WTC11 (cell line): ENCODE data around the gene C17orf114.

ENCODE experiments used
- CBFB ChIP-seq: sonication (generic); formaldehyde crosslinking; IDR thresholded peaks from 2 replicates; pipeline ENCODE4 v1.8.1; 2022; ENCODE audit warnings: mild to moderate bottlenecking, low read depth, missing genetic modification reagents
- CREB1 ChIP-seq: sonication (generic); formaldehyde crosslinking; IDR thresholded peaks from 2 replicates; pipeline ENCODE4 v1.8.0; 2023; ENCODE audit warnings: mild to moderate bottlenecking, missing genetic modification reagents
- ESRRA ChIP-seq: sonication (generic); formaldehyde crosslinking; IDR thresholded peaks from 2 replicates; pipeline ENCODE4 v1.8.1; 2022; ENCODE audit warnings: mild to moderate bottlenecking, missing genetic modification reagents, borderline replicate concordance
- IRF2 ChIP-seq: sonication (generic); formaldehyde crosslinking; IDR thresholded peaks from 2 replicates; pipeline ENCODE4 v1.8.0; 2022; ENCODE audit warnings: low read depth, missing genetic modification reagents, borderline replicate concordance
- RELA ChIP-seq: sonication (generic); formaldehyde crosslinking; IDR thresholded peaks from 2 replicates; pipeline ENCODE4 v1.8.1; 2022; ENCODE audit warnings: missing genetic modification reagents, mild to moderate bottlenecking, borderline replicate concordance
- TEAD4 ChIP-seq: sonication (generic); formaldehyde crosslinking; IDR thresholded peaks from 2 replicates; pipeline ENCODE4 v1.8.0; 2022; ENCODE audit warnings: mild to moderate bottlenecking, missing genetic modification reagents
- TF ChIP-seq, protein P1 (sequence below): sonication (generic); formaldehyde crosslinking; IDR thresholded peaks from 2 replicates; pipeline ENCODE4 v1.8.0; 2023; ENCODE audit warnings: missing genetic modification reagents, mild to moderate bottlenecking, borderline replicate concordance
- TF ChIP-seq, protein P2 (sequence below): fragments of 200-600 bp; IDR thresholded peaks from 2 replicates; pipeline ENCODE4 v1.8.0; 2022; ENCODE audit warnings: antibody characterized with exemption
- TF ChIP-seq, protein P3 (sequence below): sonication (generic); formaldehyde crosslinking; IDR thresholded peaks from 2 replicates; pipeline ENCODE4 v1.8.0; 2022; ENCODE audit warnings: mild to moderate bottlenecking, missing genetic modification reagents
- TF ChIP-seq, protein P4 (sequence below): sonication (generic); formaldehyde crosslinking; IDR thresholded peaks from 2 replicates; pipeline ENCODE4 v1.8.1; 2022; ENCODE audit warnings: low read depth, missing genetic modification reagents, borderline replicate concordance
- TF ChIP-seq, protein P5 (sequence below): sonication (generic); formaldehyde crosslinking; IDR thresholded peaks from 2 replicates; pipeline ENCODE4 v1.8.1; 2022; ENCODE audit warnings: mild to moderate bottlenecking, moderate library complexity, missing genetic modification reagents
- TF ChIP-seq, protein P6 (sequence below): sonication (generic); formaldehyde crosslinking; IDR thresholded peaks from 2 replicates; pipeline ENCODE4 v1.8.0; 2022; ENCODE audit warnings: mild to moderate bottlenecking, missing genetic modification reagents
- TF ChIP-seq, protein P7 (sequence below): sonication (generic); formaldehyde crosslinking; IDR thresholded peaks from 2 replicates; pipeline ENCODE4 v1.8.1; 2023; ENCODE audit warnings: mild to moderate bottlenecking, missing genetic modification reagents, moderate library complexity

DNA sequence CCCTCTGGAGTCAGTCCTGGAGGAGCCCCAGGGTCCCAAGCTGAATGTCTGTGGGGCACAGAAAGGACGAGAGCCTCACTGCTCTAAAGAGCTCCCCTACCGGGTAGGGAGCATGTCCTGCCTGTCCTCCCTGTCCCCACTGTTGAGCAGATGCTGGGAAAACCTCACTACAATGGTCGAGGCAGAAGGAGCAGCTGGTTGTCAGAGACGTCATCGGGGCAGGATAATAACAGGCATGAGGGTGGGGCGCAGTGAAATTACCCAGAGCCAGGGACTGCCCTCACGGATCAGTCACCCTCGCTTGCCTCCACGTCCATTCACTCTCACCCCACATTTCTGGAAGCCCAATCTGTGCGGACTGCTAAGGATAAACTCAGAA is 29.9 kb downstream of the C17orf114 start:
- TF ChIP-seq, protein P1, sequence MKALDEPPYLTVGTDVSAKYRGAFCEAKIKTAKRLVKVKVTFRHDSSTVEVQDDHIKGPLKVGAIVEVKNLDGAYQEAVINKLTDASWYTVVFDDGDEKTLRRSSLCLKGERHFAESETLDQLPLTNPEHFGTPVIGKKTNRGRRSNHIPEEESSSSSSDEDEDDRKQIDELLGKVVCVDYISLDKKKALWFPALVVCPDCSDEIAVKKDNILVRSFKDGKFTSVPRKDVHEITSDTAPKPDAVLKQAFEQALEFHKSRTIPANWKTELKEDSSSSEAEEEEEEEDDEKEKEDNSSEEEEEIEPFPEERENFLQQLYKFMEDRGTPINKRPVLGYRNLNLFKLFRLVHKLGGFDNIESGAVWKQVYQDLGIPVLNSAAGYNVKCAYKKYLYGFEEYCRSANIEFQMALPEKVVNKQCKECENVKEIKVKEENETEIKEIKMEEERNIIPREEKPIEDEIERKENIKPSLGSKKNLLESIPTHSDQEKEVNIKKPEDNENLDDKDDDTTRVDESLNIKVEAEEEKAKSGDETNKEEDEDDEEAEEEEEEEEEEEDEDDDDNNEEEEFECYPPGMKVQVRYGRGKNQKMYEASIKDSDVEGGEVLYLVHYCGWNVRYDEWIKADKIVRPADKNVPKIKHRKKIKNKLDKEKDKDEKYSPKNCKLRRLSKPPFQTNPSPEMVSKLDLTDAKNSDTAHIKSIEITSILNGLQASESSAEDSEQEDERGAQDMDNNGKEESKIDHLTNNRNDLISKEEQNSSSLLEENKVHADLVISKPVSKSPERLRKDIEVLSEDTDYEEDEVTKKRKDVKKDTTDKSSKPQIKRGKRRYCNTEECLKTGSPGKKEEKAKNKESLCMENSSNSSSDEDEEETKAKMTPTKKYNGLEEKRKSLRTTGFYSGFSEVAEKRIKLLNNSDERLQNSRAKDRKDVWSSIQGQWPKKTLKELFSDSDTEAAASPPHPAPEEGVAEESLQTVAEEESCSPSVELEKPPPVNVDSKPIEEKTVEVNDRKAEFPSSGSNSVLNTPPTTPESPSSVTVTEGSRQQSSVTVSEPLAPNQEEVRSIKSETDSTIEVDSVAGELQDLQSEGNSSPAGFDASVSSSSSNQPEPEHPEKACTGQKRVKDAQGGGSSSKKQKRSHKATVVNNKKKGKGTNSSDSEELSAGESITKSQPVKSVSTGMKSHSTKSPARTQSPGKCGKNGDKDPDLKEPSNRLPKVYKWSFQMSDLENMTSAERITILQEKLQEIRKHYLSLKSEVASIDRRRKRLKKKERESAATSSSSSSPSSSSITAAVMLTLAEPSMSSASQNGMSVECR (CRISPR knock-in tag), result no peak
- TF ChIP-seq, protein P2, sequence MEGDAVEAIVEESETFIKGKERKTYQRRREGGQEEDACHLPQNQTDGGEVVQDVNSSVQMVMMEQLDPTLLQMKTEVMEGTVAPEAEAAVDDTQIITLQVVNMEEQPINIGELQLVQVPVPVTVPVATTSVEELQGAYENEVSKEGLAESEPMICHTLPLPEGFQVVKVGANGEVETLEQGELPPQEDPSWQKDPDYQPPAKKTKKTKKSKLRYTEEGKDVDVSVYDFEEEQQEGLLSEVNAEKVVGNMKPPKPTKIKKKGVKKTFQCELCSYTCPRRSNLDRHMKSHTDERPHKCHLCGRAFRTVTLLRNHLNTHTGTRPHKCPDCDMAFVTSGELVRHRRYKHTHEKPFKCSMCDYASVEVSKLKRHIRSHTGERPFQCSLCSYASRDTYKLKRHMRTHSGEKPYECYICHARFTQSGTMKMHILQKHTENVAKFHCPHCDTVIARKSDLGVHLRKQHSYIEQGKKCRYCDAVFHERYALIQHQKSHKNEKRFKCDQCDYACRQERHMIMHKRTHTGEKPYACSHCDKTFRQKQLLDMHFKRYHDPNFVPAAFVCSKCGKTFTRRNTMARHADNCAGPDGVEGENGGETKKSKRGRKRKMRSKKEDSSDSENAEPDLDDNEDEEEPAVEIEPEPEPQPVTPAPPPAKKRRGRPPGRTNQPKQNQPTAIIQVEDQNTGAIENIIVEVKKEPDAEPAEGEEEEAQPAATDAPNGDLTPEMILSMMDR, result no peak
- TF ChIP-seq, protein P3, sequence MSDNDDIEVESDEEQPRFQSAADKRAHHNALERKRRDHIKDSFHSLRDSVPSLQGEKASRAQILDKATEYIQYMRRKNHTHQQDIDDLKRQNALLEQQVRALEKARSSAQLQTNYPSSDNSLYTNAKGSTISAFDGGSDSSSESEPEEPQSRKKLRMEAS, result no peak
- TF ChIP-seq IRF2 (no peak), RELA (CRISPR knock-in tag) (no peak), ESRRA (CRISPR knock-in tag) (no peak), TEAD4 (CRISPR knock-in tag) (no peak), CBFB (CRISPR knock-in tag) (no peak), CREB1 (CRISPR knock-in tag) (no peak)
- TF ChIP-seq, protein P4, sequence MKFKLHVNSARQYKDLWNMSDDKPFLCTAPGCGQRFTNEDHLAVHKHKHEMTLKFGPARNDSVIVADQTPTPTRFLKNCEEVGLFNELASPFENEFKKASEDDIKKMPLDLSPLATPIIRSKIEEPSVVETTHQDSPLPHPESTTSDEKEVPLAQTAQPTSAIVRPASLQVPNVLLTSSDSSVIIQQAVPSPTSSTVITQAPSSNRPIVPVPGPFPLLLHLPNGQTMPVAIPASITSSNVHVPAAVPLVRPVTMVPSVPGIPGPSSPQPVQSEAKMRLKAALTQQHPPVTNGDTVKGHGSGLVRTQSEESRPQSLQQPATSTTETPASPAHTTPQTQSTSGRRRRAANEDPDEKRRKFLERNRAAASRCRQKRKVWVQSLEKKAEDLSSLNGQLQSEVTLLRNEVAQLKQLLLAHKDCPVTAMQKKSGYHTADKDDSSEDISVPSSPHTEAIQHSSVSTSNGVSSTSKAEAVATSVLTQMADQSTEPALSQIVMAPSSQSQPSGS (CRISPR knock-in tag), result no peak
- TF ChIP-seq, protein P5, sequence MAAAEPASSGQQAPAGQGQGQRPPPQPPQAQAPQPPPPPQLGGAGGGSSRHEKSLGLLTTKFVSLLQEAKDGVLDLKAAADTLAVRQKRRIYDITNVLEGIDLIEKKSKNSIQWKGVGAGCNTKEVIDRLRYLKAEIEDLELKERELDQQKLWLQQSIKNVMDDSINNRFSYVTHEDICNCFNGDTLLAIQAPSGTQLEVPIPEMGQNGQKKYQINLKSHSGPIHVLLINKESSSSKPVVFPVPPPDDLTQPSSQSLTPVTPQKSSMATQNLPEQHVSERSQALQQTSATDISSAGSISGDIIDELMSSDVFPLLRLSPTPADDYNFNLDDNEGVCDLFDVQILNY (CRISPR knock-in tag), result no peak
- TF ChIP-seq, protein P6, sequence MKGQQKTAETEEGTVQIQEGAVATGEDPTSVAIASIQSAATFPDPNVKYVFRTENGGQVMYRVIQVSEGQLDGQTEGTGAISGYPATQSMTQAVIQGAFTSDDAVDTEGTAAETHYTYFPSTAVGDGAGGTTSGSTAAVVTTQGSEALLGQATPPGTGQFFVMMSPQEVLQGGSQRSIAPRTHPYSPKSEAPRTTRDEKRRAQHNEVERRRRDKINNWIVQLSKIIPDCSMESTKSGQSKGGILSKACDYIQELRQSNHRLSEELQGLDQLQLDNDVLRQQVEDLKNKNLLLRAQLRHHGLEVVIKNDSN (CRISPR knock-in tag), result no peak
- TF ChIP-seq, protein P7, sequence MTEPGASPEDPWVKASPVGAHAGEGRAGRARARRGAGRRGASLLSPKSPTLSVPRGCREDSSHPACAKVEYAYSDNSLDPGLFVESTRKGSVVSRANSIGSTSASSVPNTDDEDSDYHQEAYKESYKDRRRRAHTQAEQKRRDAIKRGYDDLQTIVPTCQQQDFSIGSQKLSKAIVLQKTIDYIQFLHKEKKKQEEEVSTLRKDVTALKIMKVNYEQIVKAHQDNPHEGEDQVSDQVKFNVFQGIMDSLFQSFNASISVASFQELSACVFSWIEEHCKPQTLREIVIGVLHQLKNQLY (CRISPR knock-in tag), result no peak
